AG04449 (cell line): ENCODE measurements around the gene MPND.

Experiments used
- CTCF ChIA-PET: fragments of 350-600 bp; formaldehyde crosslinking; extraction: SDS; loops from one replicate; lab custom pipeline; 2021; ENCODE audit warnings: antibody characterized with exemption; lab: Yijun Ruan, JAX
- POLR2A ChIA-PET: fragments of 400-600, 350-600 bp; formaldehyde crosslinking; extraction: SDS; loops from one replicate; lab custom pipeline; 2020; ENCODE audit warnings: antibody characterized with exemption, inconsistent platforms; lab: Yijun Ruan, JAX
- DNase-seq: peaks from one replicate; pipeline ENCODE4 v3.0.0-alpha.2; 2010; ENCODE audit warnings: low read depth, low spot score
- H3K4me3 ChIP-seq: 2 replicates; pipeline ENCODE4 v1.5.1; 2011; ENCODE audit warnings: low read depth, mild to moderate bottlenecking, control low read depth, low read length
- TF ChIP-seq, protein P1 (sequence below): IDR thresholded peaks from one replicate; pipeline ENCODE4 v1.5.1; 2011; ENCODE audit warnings: mild to moderate bottlenecking, moderate library complexity, low read length, control low read depth, inconsistent platforms; ENCODE audit not compliant: insufficient read depth; ENCODE audit errors: missing control alignments

The MPND gene

DNA sequence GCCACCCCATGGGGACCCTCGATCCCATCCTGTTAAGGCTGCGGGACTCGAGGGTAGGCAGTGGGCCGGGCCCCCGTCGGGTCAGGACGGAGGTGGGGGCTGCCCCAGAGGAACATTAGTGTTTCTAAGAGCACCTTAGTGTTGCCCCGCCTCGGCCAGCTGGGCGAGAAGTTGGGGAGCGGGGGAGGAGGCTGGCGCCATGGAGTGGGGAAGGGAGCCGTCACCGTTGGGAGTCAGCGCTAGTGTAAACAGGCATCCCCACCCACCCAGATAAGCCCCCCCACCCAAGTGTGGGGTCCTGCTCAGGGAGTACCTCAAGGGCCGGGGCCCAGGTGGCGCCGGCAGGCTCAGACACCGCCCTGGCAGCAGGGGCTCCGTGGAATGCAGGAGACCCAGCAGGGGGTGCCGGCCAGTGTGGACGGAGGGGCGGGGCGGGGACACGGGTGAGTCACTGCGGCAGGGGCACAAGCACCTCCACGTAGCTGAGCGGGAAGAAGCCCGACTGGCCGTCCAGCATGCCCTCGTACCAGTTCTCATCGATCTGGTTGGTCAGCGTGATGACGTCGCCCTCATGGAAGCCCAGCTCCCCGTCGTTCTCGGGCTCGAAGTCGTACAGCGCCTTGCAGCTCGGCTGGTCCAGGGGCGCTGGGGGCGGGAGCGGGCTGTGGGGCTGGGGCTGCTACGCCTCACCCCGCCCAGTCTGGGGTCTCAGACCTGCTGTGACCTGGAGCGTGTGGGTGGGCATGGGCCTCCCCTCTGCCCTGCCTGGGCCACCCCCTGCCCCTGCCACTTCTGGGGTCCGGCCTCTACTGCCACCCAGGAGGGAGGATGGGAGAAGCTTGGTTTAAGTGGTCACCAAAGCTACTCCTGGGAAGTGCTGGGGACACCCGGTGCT, 18.0 kb downstream of the MPND start:
- ChIA-PET CTCF (interaction anchor here (1.3 to 6.7 kb wide), 4 partner anchors 8 to 41 kb away, joined by 5 to 63 read pairs (median 8); partner anchors contain the start of gene CHAF1A), POLR2A (interaction anchor here (0.5 kb wide), 1 partner anchor 486 kb away, joined by 3 read pairs; no protein-coding TSS in a partner anchor)
- TF ChIP-seq, protein P1, sequence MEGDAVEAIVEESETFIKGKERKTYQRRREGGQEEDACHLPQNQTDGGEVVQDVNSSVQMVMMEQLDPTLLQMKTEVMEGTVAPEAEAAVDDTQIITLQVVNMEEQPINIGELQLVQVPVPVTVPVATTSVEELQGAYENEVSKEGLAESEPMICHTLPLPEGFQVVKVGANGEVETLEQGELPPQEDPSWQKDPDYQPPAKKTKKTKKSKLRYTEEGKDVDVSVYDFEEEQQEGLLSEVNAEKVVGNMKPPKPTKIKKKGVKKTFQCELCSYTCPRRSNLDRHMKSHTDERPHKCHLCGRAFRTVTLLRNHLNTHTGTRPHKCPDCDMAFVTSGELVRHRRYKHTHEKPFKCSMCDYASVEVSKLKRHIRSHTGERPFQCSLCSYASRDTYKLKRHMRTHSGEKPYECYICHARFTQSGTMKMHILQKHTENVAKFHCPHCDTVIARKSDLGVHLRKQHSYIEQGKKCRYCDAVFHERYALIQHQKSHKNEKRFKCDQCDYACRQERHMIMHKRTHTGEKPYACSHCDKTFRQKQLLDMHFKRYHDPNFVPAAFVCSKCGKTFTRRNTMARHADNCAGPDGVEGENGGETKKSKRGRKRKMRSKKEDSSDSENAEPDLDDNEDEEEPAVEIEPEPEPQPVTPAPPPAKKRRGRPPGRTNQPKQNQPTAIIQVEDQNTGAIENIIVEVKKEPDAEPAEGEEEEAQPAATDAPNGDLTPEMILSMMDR, result no peak
- no peak overlapping the region for H3K4me3 ChIP-seq
- no peak for DNase-seq

DNA sequence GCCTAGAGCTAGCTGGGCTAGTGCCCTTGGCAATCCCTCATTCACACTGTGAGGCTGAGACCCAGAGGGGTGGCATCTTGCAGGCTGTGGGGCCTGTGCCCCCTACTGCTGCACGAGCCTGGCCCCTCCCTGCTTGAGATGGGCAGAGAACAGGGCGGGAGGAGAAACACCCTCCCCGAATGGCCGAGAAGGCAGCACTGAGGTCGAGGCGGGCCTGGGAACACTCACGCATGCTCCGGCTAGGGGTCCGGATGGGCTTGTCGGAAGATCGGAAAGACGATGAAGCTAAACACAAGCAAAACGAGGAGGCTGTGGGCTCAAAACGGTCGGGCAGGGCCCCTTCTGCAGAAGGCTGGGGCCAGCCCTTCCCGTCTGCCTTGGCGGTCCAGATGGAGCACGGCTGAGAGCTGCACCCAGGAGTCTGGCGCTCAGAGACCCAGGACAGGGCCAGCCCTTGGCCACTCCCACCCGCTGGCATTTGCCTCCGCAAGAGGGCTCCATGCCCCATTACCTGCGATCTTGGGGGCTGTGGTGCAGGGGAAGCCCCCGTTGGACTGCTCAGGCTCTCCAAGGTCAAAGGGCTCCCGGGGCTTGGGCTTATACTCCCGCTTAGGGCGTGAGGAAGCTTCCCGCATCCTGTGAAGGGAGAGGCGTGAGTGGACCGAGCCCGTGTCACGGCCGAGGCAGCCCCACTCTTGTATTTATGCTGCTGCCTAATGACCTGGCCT, 18.9 kb downstream of the MPND start:
- no peak overlapping the region for H3K4me3 ChIP-seq
- ChIA-PET POLR2A (interaction anchor here (0.5 kb wide), 1 partner anchor 485 kb away, joined by 3 read pairs; no protein-coding TSS in a partner anchor), CTCF (interaction anchor here (0.7 to 6.7 kb wide), 7 partner anchors 9 to 40 kb away, joined by 3 to 63 read pairs (median 6); partner anchors contain the start of genes CHAF1A, MPND and SH3GL1)
- no peak for DNase-seq
- TF ChIP-seq, protein P1, result no peak

DNA sequence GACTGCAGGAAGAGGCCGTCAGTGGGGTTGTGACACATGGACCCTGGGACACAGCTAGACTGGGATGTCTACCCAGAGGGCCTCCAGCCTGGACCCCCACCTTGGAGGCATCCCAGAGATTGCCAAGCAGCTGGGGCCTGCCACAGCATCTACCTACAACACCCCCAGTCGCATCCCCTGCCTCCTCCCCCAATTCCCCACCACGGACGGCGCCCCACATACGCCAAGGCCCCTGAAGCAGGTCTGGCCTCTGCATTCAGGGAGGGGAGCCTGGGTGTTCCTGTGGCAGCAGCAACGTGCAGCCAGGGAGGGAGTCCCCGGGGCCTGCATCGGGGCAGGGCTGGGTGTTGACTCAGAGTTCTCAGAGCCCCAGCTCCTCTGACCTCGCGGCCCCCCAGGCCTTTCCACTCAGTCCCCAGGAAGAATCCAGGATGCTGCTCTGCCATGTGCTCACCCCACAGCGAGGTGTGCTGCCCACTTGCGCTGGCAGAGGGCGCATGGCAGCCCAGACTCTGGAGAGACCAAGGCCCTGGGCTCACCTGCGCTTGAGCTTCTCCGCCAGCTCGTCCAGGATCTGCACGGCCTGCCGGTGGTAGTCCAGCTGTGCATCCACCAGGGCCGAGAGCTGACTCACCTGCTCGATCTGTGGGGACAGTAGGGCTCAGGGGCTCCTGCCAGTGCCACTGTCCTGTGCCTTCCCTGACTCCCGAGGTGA, 19.6 kb downstream of the MPND start:
- no peak overlapping the region for H3K4me3 ChIP-seq
- CTCF ChIA-PET, result interaction anchor here (0.7 to 6.7 kb wide), 8 partner anchors 9 to 39 kb away, joined by 3 to 63 read pairs (median 6); partner anchors contain the start of genes CHAF1A, MPND and SH3GL1
- DNase-seq, result no peak
- POLR2A ChIA-PET, result interaction anchor here (0.7 kb wide), 1 partner anchor 11 kb away, joined by 3 read pairs; no protein-coding TSS in a partner anchor
- TF ChIP-seq, protein P1, result peak; percentile 22

DNA sequence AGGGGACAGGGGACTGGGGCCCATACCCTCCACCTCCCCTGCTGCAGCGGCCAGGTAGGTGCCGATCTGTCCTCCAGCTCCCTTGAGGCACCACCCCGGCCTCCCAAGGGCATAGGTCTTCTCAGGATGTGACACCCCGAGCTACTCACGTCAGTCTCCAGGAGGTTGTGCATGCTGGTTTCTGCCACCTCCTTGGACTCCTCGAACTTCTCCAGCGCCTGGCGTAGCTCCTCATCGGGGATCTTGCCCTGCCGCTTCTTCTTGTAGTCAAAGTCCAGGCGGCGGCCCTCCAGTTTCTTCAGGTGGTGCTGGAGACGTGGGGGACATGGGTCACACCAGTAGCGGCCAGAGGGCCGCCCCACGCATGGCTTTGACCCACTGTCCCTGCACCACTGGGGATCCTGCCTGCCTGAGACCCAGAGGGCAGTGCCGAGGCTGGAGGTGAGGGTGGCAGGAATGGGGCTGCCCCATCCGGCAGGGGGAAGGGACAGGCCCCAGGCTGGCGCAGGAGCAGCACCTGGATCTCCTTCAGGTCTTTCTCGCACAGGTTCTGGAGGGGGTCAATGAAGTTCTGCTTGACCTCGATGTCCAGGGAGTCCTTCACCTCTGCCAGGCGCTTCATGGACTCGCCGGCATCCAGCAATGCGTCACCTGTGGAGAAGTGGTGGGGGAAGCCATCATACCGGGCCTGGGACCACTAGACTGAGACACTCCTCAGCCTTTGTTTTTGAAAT, 20.4 kb downstream of the MPND start:
- DNase-seq, result no peak
- TF ChIP-seq, protein P1, result no peak
- no peak overlapping the region for H3K4me3 ChIP-seq
- ChIA-PET POLR2A (interaction anchor here (0.7 kb wide), 1 partner anchor 11 kb away, joined by 3 read pairs; no protein-coding TSS in a partner anchor), CTCF (interaction anchor here (0.8 to 6.7 kb wide), 7 partner anchors 9 to 38 kb away, joined by 3 to 63 read pairs (median 6); partner anchors contain the start of genes CHAF1A, MPND and SH3GL1)

DNA sequence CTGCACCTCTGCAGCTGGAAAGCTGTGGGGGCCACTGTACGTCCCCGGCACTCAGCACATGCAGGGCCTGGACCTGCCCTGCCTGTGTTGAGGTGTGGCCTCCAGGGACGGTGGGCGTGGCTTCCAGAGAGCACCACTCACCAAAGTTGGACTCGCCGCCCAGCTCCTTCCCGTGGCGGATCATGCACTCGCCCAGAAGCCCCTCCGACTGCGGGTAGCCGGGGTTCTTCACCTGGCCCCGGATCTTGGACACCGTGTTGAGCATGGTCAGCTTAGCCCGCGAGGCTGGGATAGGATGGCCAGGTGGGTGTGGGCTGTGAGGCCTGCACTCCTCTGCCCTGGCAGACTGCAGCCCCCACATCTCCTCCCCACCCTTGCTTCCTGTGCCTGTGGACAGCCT, 22.0 kb downstream of the MPND start:
- DNase-seq, result no peak
- CTCF ChIA-PET, result interaction anchor here (1.0 to 6.7 kb wide), 4 partner anchors 10 to 35 kb away, joined by 3 to 63 read pairs (median 8); partner anchors contain the start of gene SH3GL1
- POLR2A ChIA-PET, result interaction anchor here (1.0 kb wide), 1 partner anchor 12 kb away, joined by 3 read pairs; no protein-coding TSS in a partner anchor
- TF ChIP-seq, protein P1, result no peak
- H3K4me3 ChIP-seq, result no peak overlapping the region
